IMR-90 (cell line): Measurements from ENCODE around the gene SMARCD1. TPM values are rescaled to one million over a fixed set of nuclear protein-coding genes. Genes with fewer than 3 reads are reported as not detected.

Experiments
- ATAC-seq: fragments of 200-7000 bp; cut with Tn5 transposase; 2 replicates; pipeline ENCODE4 v1.9.1; 2020; ENCODE audit warnings: low read depth, mild to moderate bottlenecking, moderate library complexity
- BruUV-seq: library from RNA; stranded (reverse); fragments of 400-500 nt; replicated peaks from 2 replicates; lab custom pipeline; 2021; lab: Mats Ljungman, UMichigan
- CTCF ChIA-PET: fragments of 300-600 bp; formaldehyde crosslinking; extraction: SDS; loops from one replicate; lab custom pipeline; 2021; ENCODE audit warnings: antibody characterized with exemption; lab: Yijun Ruan, JAX
- POLR2A ChIA-PET: fragments of 300-600 bp; sonication (Branson Sonifier 250); formaldehyde crosslinking; loops from one replicate; lab custom pipeline; 2022; ENCODE audit warnings: antibody characterized with exemption; ENCODE audit not compliant: unreplicated experiment; lab: Charles Lee
- DNase-seq: peaks from one replicate; pipeline ENCODE4 v3.0.0; 2013
- H2AFZ ChIP-seq: replicated peaks from 2 replicates; pipeline ENCODE3; 2013; ENCODE audit warnings: low read length, mild to moderate bottlenecking; ENCODE audit not compliant: poor library complexity
- H2AK5ac ChIP-seq: 2 replicates; pipeline ENCODE4 v1.6.1; 2013; ENCODE audit warnings: low read depth, low read length, inconsistent platforms
- H2AK9ac ChIP-seq: replicated peaks from 2 replicates; pipeline ENCODE3; 2013; ENCODE audit warnings: mild to moderate bottlenecking, low read depth, low read length, moderate library complexity; ENCODE audit not compliant: poor library complexity
- H2BK120ac ChIP-seq: 2 replicates; pipeline ENCODE4 v1.6.1; 2013; ENCODE audit warnings: low read depth, low read length, inconsistent platforms
- H2BK15ac ChIP-seq: 3 replicates; pipeline ENCODE4 v1.6.1; 2013; ENCODE audit warnings: low read depth, low read length, inconsistent platforms
- H2BK20ac ChIP-seq: 2 replicates; pipeline ENCODE4 v1.6.1; 2013; ENCODE audit warnings: low read depth, mild to moderate bottlenecking, inconsistent platforms, low read length, moderate library complexity
- H2BK5ac ChIP-seq: 2 replicates; pipeline ENCODE4 v1.6.1; 2013; ENCODE audit warnings: mild to moderate bottlenecking, low read depth, low read length, inconsistent platforms; ENCODE audit not compliant: poor library complexity, severe bottlenecking
- H3K14ac ChIP-seq: replicated peaks from 2 replicates; pipeline ENCODE4 v1.6.1; 2013; ENCODE audit warnings: low read depth, low read length, inconsistent platforms
- H3K18ac ChIP-seq: 2 replicates; pipeline ENCODE4 v1.6.1; 2013; ENCODE audit warnings: low read depth, low read length, control low read depth
- H3K23ac ChIP-seq: 2 replicates; pipeline ENCODE4 v1.6.1; 2013; ENCODE audit warnings: low read depth, low read length, inconsistent platforms
- H3K27ac ChIP-seq: 2 replicates; pipeline ENCODE4 v1.5.1; 2013; ENCODE audit warnings: mild to moderate bottlenecking, control low read depth, low read length; ENCODE audit not compliant: insufficient read depth
- H3K27me3 ChIP-seq: 2 replicates; pipeline ENCODE4 v1.6.1; 2013; ENCODE audit warnings: low read length; ENCODE audit not compliant: control insufficient read depth, insufficient read depth
- H3K36me3 ChIP-seq: 2 replicates; pipeline ENCODE4 v1.6.1; 2013; ENCODE audit warnings: low read length, mixed read lengths; ENCODE audit not compliant: control insufficient read depth, insufficient read depth
- H3K4ac ChIP-seq: 2 replicates; pipeline ENCODE4 v1.6.1; 2013; ENCODE audit warnings: low read depth, low read length, inconsistent platforms
- H3K4me1 ChIP-seq: 2 replicates; pipeline ENCODE4 v1.6.1; 2013; ENCODE audit warnings: low read length, mixed read lengths; ENCODE audit not compliant: control insufficient read depth, insufficient read depth
- H3K4me2 ChIP-seq: 2 replicates; pipeline ENCODE4 v1.6.1; 2013; ENCODE audit warnings: low read depth, mild to moderate bottlenecking, control low read depth, low read length, moderate library complexity
- H3K4me3 ChIP-seq: 2 replicates; pipeline ENCODE4 v1.5.1; 2013; ENCODE audit warnings: low read depth, mild to moderate bottlenecking, control low read depth, low read length, moderate library complexity; ENCODE audit not compliant: insufficient read depth
- H3K56ac ChIP-seq: 2 replicates; pipeline ENCODE4 v1.6.1; 2013; ENCODE audit warnings: low read length, inconsistent platforms; ENCODE audit not compliant: insufficient read depth; ENCODE audit errors: extremely low read depth
- H3K79me1 ChIP-seq, 2 experiments: 2 replicates each; pipeline ENCODE4 v1.6.1; 2013; ENCODE audit warnings: low read length in 2 of 2, inconsistent platforms in 1 of 2, low read depth in 1 of 2
- H3K9ac ChIP-seq: 2 replicates; pipeline ENCODE4 v1.6.1; 2013; ENCODE audit warnings: low read depth, low read length, control low read depth
- H3K9me1 ChIP-seq: 2 replicates; pipeline ENCODE4 v1.6.1; 2013; ENCODE audit warnings: low read length, inconsistent platforms; ENCODE audit not compliant: insufficient read depth
- H3K9me3 ChIP-seq: 2 replicates; pipeline ENCODE4 v1.6.1; 2013; ENCODE audit warnings: low read length; ENCODE audit not compliant: control insufficient read depth, insufficient read depth
- H4K20me1 ChIP-seq: 2 replicates; pipeline ENCODE4 v1.6.1; 2013; ENCODE audit warnings: low read length, inconsistent platforms; ENCODE audit not compliant: insufficient read depth
- H4K5ac ChIP-seq: 2 replicates; pipeline ENCODE4 v1.6.1; 2013; ENCODE audit warnings: mild to moderate bottlenecking, low read depth, low read length, control low read depth
- H4K8ac ChIP-seq, 2 experiments: 2 replicates each; pipeline ENCODE4 v1.6.1; 2013; ENCODE audit warnings: low read depth in 2 of 2, low read length in 2 of 2, control low read depth in 1 of 2, inconsistent platforms in 1 of 2
- H4K91ac ChIP-seq: 2 replicates; pipeline ENCODE4 v1.6.1; 2013; ENCODE audit warnings: low read depth, low read length, inconsistent platforms; ENCODE audit not compliant: insufficient read depth
- BHLHE40 ChIP-seq: fragments of 150-350 bp; IDR thresholded peaks from 2 replicates; pipeline ENCODE4 v1.6.1; 2016; ENCODE audit warnings: mild to moderate bottlenecking, low read depth, low read length
- CEBPB ChIP-seq: IDR thresholded peaks from 2 replicates; pipeline ENCODE4 v1.6.1; 2012; ENCODE audit warnings: low read depth, low read length, improper control_type of control experiment
- CHD1 ChIP-seq: IDR thresholded peaks from 2 replicates; pipeline ENCODE4 v1.6.1; 2012; ENCODE audit warnings: low read depth, low read length, improper control_type of control experiment
- FOS ChIP-seq: fragments of 150-350 bp; IDR thresholded peaks from 2 replicates; pipeline ENCODE4 v1.6.1; 2016; ENCODE audit warnings: low read depth, low read length
- MAFK ChIP-seq: IDR thresholded peaks from 2 replicates; pipeline ENCODE4 v1.6.1; 2012; ENCODE audit warnings: low read depth, low read length, improper control_type of control experiment
- MAZ ChIP-seq: IDR thresholded peaks from 2 replicates; pipeline ENCODE4 v1.6.1; 2012; ENCODE audit warnings: low read depth, mild to moderate bottlenecking, low read length, improper control_type of control experiment, moderate library complexity, borderline replicate concordance
- MXI1 ChIP-seq: IDR thresholded peaks from 2 replicates; pipeline ENCODE4 v1.6.1; 2012; ENCODE audit warnings: low read depth, mild to moderate bottlenecking, low read length, moderate library complexity, borderline replicate concordance
- NFE2L2 ChIP-seq: fragments of 150-350 bp; IDR thresholded peaks from 2 replicates; pipeline ENCODE4 v1.6.1; 2016; ENCODE audit warnings: low read depth, mild to moderate bottlenecking, low read length
- POLR2A ChIP-seq: IDR thresholded peaks from 2 replicates; pipeline ENCODE4 v1.6.1; 2012; ENCODE audit warnings: mild to moderate bottlenecking, low read depth, low read length
- RAD21 ChIP-seq: IDR thresholded peaks from 2 replicates; pipeline ENCODE4 v1.6.1; 2012; ENCODE audit warnings: low read length, improper control_type of control experiment
- RCOR1 ChIP-seq: IDR thresholded peaks from 2 replicates; pipeline ENCODE4 v1.6.1; 2012; ENCODE audit warnings: mild to moderate bottlenecking, low read length, improper control_type of control experiment; ENCODE audit not compliant: insufficient replicate concordance
- RFX5 ChIP-seq: IDR thresholded peaks from 2 replicates; pipeline ENCODE4 v1.8.0; 2012; ENCODE audit warnings: low read depth, mild to moderate bottlenecking, low read length, moderate library complexity
- SMC3 ChIP-seq: fragments of 150-350 bp; IDR thresholded peaks from 2 replicates; pipeline ENCODE4 v1.6.1; 2016; ENCODE audit warnings: low read depth, mild to moderate bottlenecking, antibody characterized with exemption, low read length, moderate library complexity
- WGBS, 2 experiments: methylation state at CpG; one replicate each; pipeline versions ENCODE4 v1.1.5 to v1.1.7; 2013; ENCODE audit warnings: missing lambda C conversion rate in 2 of 2; ENCODE audit not compliant: insufficient read length in 1 of 2; ENCODE audit errors: extremely low coverage in 2 of 2; 5-methylcytosine and 5-hydroxymethylcytosine counted together
- dilution Hi-C: fragments of 300-500 bp; cut with HindIII; formaldehyde crosslinking; loops from one replicate; pipeline ENCODE4 v1.14.3; 2018; ENCODE audit warnings: low sequenced_read_pairs; ENCODE audit not compliant: unreplicated experiment
- in situ Hi-C: fragments of 300-500 bp; cut with MboI; formaldehyde crosslinking; loops from 3 replicates; pipeline ENCODE4 v1.14.3; 2019; ENCODE audit warnings: low sequenced_read_pairs, inconsistent platforms, mixed read lengths
- intact Hi-C: fragments of 100-400 bp; cut with micrococcal nuclease; formaldehyde crosslinking; loops from 2 replicates; pipeline ENCODE4 v1.10.0; 2022
- polyA plus RNA-seq, 3 experiments: library from polyadenylated mRNA; depleted of rRNA; stranded (reverse); fragments of >200 nt; gene quantifications; 2 replicates each; pipeline ENCODE4 v1.2.3, GENCODE V29; 2012; ENCODE audit warnings: low replicate concordance in 1 of 3
- total RNA-seq: library from RNA; depleted of rRNA; stranded (reverse); fragments of >200 nt; gene quantifications from 2 replicates; pipeline ENCODE4 v1.2.3, GENCODE V29; 2012
- TF ChIP-seq, protein P1 (sequence below): conservative IDR thresholded peaks from 2 replicates; pipeline ENCODE4 v1.5.1; 2012; ENCODE audit warnings: mild to moderate bottlenecking, low read depth, low read length, improper control_type of control experiment
- TF ChIP-seq, protein P2 (sequence below): fragments of 150-350 bp; IDR thresholded peaks from 2 replicates; pipeline ENCODE4 v1.6.1; 2016; ENCODE audit warnings: low read depth, mild to moderate bottlenecking, low read length, moderate library complexity, borderline replicate concordance
- TF ChIP-seq, protein P3 (sequence below): fragments of 150-350 bp; IDR thresholded peaks from 2 replicates; pipeline ENCODE4 v1.6.1; 2017; ENCODE audit warnings: mild to moderate bottlenecking, antibody characterized with exemption, low read length, low read depth

Gene SMARCD1
- total and polyA plus RNA-seq, 2 of the 4 experiments (the other 2 are of a cell fraction), result 28.1 to 47.9 TPM

DNA sequence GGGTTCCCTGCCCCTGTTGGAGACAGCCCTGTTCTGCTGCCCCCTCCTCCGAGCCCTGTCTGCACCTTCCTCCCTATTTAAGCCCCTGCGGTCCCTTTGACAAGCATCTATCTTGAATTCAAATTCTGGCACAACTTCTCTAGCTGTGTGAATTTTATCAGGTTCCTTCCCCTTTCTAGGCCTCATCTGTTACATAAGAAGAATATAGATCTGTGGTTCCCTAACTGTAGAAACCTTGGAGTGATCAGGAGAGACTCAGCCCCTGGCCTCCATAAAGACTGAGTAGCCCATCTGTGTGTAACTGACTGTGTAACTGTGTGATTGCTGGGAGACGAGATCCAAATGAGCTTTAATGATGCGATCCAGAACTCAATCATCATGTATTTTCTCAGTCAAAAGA, 46.8 kb upstream of the SMARCD1 start:
- Histone ChIP-seq H4K91ac (no peak overlapping the region), H4K20me1 (no peaks in the 10 kb centered on the region), H3K23ac (no peak overlapping the region), H2AFZ (no peak overlapping the region), H3K9ac (no peak overlapping the region), H2AK9ac (no peak overlapping the region), H2BK20ac (no peak overlapping the region), H2BK15ac (no peak overlapping the region), H3K4me2 (no peak overlapping the region), H4K8ac (no peak overlapping the region), H3K4me3 (no peak overlapping the region), H3K27ac (no peak overlapping the region), H3K4ac (no peak overlapping the region), H3K36me3 (no peaks in the 10 kb centered on the region), H3K56ac (no peak overlapping the region), H3K4me1 (no peaks in the 10 kb centered on the region), H3K79me1 (no peaks in the 10 kb centered on the region), H3K9me1 (no peaks in the 10 kb centered on the region; the same call in 1 of the 2 replicates), H2BK5ac (no peak overlapping the region), H2BK120ac (no peak overlapping the region), H4K5ac (no peak overlapping the region), H3K14ac (no peak overlapping the region), H3K18ac (no peak overlapping the region), H2AK5ac (no peak overlapping the region), H3K27me3 (peaks cover 10% of the 10 kb centered on the region), H3K9me3 (no peaks in the 10 kb centered on the region)
- no peak for TF ChIP-seq MAFK
- TF ChIP-seq, protein P1, sequence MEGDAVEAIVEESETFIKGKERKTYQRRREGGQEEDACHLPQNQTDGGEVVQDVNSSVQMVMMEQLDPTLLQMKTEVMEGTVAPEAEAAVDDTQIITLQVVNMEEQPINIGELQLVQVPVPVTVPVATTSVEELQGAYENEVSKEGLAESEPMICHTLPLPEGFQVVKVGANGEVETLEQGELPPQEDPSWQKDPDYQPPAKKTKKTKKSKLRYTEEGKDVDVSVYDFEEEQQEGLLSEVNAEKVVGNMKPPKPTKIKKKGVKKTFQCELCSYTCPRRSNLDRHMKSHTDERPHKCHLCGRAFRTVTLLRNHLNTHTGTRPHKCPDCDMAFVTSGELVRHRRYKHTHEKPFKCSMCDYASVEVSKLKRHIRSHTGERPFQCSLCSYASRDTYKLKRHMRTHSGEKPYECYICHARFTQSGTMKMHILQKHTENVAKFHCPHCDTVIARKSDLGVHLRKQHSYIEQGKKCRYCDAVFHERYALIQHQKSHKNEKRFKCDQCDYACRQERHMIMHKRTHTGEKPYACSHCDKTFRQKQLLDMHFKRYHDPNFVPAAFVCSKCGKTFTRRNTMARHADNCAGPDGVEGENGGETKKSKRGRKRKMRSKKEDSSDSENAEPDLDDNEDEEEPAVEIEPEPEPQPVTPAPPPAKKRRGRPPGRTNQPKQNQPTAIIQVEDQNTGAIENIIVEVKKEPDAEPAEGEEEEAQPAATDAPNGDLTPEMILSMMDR, result no peak
- no peak for TF ChIP-seq MXI1
- no peak for TF ChIP-seq BHLHE40
- no peak for TF ChIP-seq MAZ
- no peak for TF ChIP-seq RFX5
- no peak for TF ChIP-seq NFE2L2
- no peak for TF ChIP-seq SMC3
- TF ChIP-seq, protein P2, sequence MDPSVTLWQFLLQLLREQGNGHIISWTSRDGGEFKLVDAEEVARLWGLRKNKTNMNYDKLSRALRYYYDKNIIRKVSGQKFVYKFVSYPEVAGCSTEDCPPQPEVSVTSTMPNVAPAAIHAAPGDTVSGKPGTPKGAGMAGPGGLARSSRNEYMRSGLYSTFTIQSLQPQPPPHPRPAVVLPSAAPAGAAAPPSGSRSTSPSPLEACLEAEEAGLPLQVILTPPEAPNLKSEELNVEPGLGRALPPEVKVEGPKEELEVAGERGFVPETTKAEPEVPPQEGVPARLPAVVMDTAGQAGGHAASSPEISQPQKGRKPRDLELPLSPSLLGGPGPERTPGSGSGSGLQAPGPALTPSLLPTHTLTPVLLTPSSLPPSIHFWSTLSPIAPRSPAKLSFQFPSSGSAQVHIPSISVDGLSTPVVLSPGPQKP, result no peak
- TF ChIP-seq CEBPB, result no peak
- no peak for TF ChIP-seq POLR2A
- TF ChIP-seq, protein P3, sequence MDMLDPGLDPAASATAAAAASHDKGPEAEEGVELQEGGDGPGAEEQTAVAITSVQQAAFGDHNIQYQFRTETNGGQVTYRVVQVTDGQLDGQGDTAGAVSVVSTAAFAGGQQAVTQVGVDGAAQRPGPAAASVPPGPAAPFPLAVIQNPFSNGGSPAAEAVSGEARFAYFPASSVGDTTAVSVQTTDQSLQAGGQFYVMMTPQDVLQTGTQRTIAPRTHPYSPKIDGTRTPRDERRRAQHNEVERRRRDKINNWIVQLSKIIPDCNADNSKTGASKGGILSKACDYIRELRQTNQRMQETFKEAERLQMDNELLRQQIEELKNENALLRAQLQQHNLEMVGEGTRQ, result no peak
- TF ChIP-seq RAD21, result no peak
- TF ChIP-seq RCOR1, result no peak
- no peak for TF ChIP-seq CHD1
- no peak for TF ChIP-seq FOS
- WGBS, 2 experiments, result no CpG with 5 or more reads among the region's 4 CpGs
- CTCF ChIA-PET, result interaction anchor here (0.7 to 2.1 kb wide), 8 partner anchors 17 to 173 kb away, joined by 3 to 12 read pairs (median 6); no protein-coding TSS in a partner anchor
- no TSS peak for BruUV-seq
- in situ Hi-C loops (no loop called here), dilution Hi-C loops (no loop called here), intact Hi-C loops (no loop called here)
- ATAC-seq, result no peak
- DNase-seq, result no peak
- POLR2A ChIA-PET, result no interaction called here
